ENCODE results near the gene VWA3A.
"Not testable (repeated sequence)": the region's sequence is repeated elsewhere in the genome, so short reads cannot be mapped to it uniquely, and the experiment has no call there.

The VWA3A gene

GRCh38 chr16:22089910-22090309 lies 2.4 kb upstream of the VWA3A start:
- no peak for DNase-seq (ENCODE audit: low spot score)

GRCh38 chr16:22091721-22092120 lies 620 bp upstream of the VWA3A start:
- no peak for DNase-seq (ENCODE audit: low spot score)

- no peak for DNase-seq (ENCODE audit: low spot score)
Observed at GRCh38 chr16:22093331-22093730, 990 bp downstream of the VWA3A start.

- no peak for DNase-seq (ENCODE audit: low spot score)
Observed at GRCh38 chr16:22093996-22094395, 1.7 kb downstream of the VWA3A start.

GRCh38 chr16:22098405-22099255 lies 6.3 kb downstream of the VWA3A start:
- DNase-seq (ENCODE audit: low spot score): peak; percentile 64

- no peak for DNase-seq (ENCODE audit: low spot score)
Observed at GRCh38 chr16:22099256-22099975, 7.1 kb downstream of the VWA3A start.

- no peak for DNase-seq (ENCODE audit: low spot score)
Observed at GRCh38 chr16:22103441-22103840, 11.1 kb downstream of the VWA3A start.

GRCh38 chr16:22109258-22109898 lies 17.0 kb downstream of the VWA3A start:
- no peak for DNase-seq (ENCODE audit: low spot score)

- not testable (repeated sequence) for DNase-seq (ENCODE audit: low spot score)
Observed at GRCh38 chr16:22111629-22112028, 19.3 kb downstream of the VWA3A start.

GRCh38 chr16:22116095-22116700 lies 23.9 kb downstream of the VWA3A start:
- DNase-seq (ENCODE audit: low spot score): no peak

GRCh38 chr16:22117609-22118008 lies 25.3 kb downstream of the VWA3A start:
- DNase-seq (ENCODE audit: low spot score): no peak

- DNase-seq (ENCODE audit: low spot score): no peak
Observed at GRCh38 chr16:22120440-22120839, 28.1 kb downstream of the VWA3A start.

GRCh38 chr16:22122239-22122638 lies 29.9 kb downstream of the VWA3A start:
- no peak for DNase-seq (ENCODE audit: low spot score)

- no peak for DNase-seq (ENCODE audit: low spot score)
Observed at GRCh38 chr16:22123146-22123545, 30.8 kb downstream of the VWA3A start.

GRCh38 chr16:22123759-22124490 lies 31.6 kb downstream of the VWA3A start:
- no peak for DNase-seq (ENCODE audit: low spot score)

- DNase-seq (ENCODE audit: low spot score): no peak
Observed at GRCh38 chr16:22124583-22125284, 32.4 kb downstream of the VWA3A start.

- DNase-seq (ENCODE audit: low spot score): no peak
Observed at GRCh38 chr16:22126037-22126558, 33.8 kb downstream of the VWA3A start.

GRCh38 chr16:22128537-22128936 lies 36.2 kb downstream of the VWA3A start:
- not testable (repeated sequence) for DNase-seq (ENCODE audit: low spot score)

- no peak for DNase-seq (ENCODE audit: low spot score)
Observed at GRCh38 chr16:22130528-22130927, 38.2 kb downstream of the VWA3A start.

- no peak for DNase-seq (ENCODE audit: low spot score)
Observed at GRCh38 chr16:22132801-22133200, 40.5 kb downstream of the VWA3A start.

- DNase-seq (ENCODE audit: low spot score): no peak
Observed at GRCh38 chr16:22138482-22138881, 46.1 kb downstream of the VWA3A start.

Measured in LoVo (cell line).